Osteoblast (primary cell): ENCODE data around the gene RARA. TPM values are rescaled to one million over a fixed set of nuclear protein-coding genes. Genes with fewer than 3 reads are reported as not detected.
"Not testable (repeated sequence)": the region's sequence is repeated elsewhere in the genome, so short reads cannot be mapped to it uniquely, and the experiment has no call there.

Experiments used
- DNase-seq: peaks from one replicate; pipeline ENCODE4 v3.0.0; 2011; ENCODE audit warnings: low spot score, mixed read lengths; ENCODE audit not compliant: insufficient read length; ENCODE audit errors: missing footprints
- H2AFZ ChIP-seq: 2 replicates; pipeline ENCODE4 v1.6.0; 2011; ENCODE audit warnings: mild to moderate bottlenecking, low read length
- H3K27ac ChIP-seq: 2 replicates; pipeline ENCODE4 v1.5.1; 2011; ENCODE audit warnings: mild to moderate bottlenecking, low read depth, low read length, moderate library complexity
- H3K27me3 ChIP-seq: 2 replicates; pipeline ENCODE4 v1.6.0; 2012; ENCODE audit warnings: mild to moderate bottlenecking, control low read depth, inconsistent platforms, low read length, moderate library complexity; ENCODE audit not compliant: insufficient read depth
- H3K36me3 ChIP-seq: 2 replicates; pipeline ENCODE4 v1.5.1; 2011; ENCODE audit warnings: mild to moderate bottlenecking, low read length, control low read depth, moderate library complexity; ENCODE audit not compliant: insufficient read depth
- H3K4me1 ChIP-seq: 2 replicates; pipeline ENCODE4 v1.5.1; 2011; ENCODE audit warnings: mild to moderate bottlenecking, low read length, control low read depth, moderate library complexity; ENCODE audit not compliant: insufficient read depth
- H3K4me2 ChIP-seq: 2 replicates; pipeline ENCODE4 v1.6.0; 2011; ENCODE audit warnings: mild to moderate bottlenecking, low read length; ENCODE audit not compliant: insufficient read depth
- H3K4me3 ChIP-seq: fragments of 200-600 bp; sonication (generic); 3 replicates; pipeline ENCODE4 v1.5.1; 2012; ENCODE audit warnings: mild to moderate bottlenecking, low read length, inconsistent platforms; ENCODE audit not compliant: insufficient read depth
- H3K79me2 ChIP-seq: 2 replicates; pipeline ENCODE4 v1.6.0; 2012; ENCODE audit warnings: mild to moderate bottlenecking, low read length, control low read depth, inconsistent platforms; ENCODE audit not compliant: insufficient read depth
- H3K9me3 ChIP-seq: 2 replicates; pipeline ENCODE4 v1.5.1; 2011; ENCODE audit warnings: low read depth, low read length, control low read depth
- H4K20me1 ChIP-seq: 2 replicates; pipeline ENCODE4 v1.6.0; 2012; ENCODE audit warnings: mild to moderate bottlenecking, low read length, control low read depth; ENCODE audit not compliant: insufficient read depth
- total RNA-seq: library from RNA; depleted of rRNA; stranded (reverse); fragments of >200 nt; gene quantifications from 2 replicates; pipeline ENCODE4 v1.2.3, GENCODE V29; 2012
- TF ChIP-seq, protein P1 (sequence below): IDR thresholded peaks from 2 replicates; pipeline ENCODE4 v1.5.1; 2011; ENCODE audit warnings: mild to moderate bottlenecking, low read depth, low read length, moderate library complexity; ENCODE audit errors: extremely low read depth

The RARA gene
- total RNA-seq, 1 donor = 31.1 TPM

- H2AFZ ChIP-seq = no peak overlapping the region
- H3K27me3 ChIP-seq = no peaks in the 10 kb centered on the region
- H3K27ac ChIP-seq = peak overlapping the region; percentile 94
- peaks cover 10% of the 10 kb centered on the region for H3K36me3 ChIP-seq
- H3K9me3 ChIP-seq = no peaks in the 10 kb centered on the region
- H3K4me2 ChIP-seq = peak overlapping the region; percentile 70
- peak; percentile 73 for DNase-seq
- peaks cover 48% of the 10 kb centered on the region for H3K4me1 ChIP-seq
- no peak overlapping the region for H3K4me3 ChIP-seq
- TF ChIP-seq, protein P1, sequence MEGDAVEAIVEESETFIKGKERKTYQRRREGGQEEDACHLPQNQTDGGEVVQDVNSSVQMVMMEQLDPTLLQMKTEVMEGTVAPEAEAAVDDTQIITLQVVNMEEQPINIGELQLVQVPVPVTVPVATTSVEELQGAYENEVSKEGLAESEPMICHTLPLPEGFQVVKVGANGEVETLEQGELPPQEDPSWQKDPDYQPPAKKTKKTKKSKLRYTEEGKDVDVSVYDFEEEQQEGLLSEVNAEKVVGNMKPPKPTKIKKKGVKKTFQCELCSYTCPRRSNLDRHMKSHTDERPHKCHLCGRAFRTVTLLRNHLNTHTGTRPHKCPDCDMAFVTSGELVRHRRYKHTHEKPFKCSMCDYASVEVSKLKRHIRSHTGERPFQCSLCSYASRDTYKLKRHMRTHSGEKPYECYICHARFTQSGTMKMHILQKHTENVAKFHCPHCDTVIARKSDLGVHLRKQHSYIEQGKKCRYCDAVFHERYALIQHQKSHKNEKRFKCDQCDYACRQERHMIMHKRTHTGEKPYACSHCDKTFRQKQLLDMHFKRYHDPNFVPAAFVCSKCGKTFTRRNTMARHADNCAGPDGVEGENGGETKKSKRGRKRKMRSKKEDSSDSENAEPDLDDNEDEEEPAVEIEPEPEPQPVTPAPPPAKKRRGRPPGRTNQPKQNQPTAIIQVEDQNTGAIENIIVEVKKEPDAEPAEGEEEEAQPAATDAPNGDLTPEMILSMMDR = no peak
- no peaks in the 10 kb centered on the region for H3K79me2 ChIP-seq
- H4K20me1 ChIP-seq = no peaks in the 10 kb centered on the region
Measured at GRCh38 chr17:40303708-40304551, 5.0 kb upstream of the RARA start.

GRCh38 chr17:40304552-40304863, 4.5 kb upstream of the RARA start:
- not testable (repeated sequence) for H2AFZ ChIP-seq, H3K4me3 ChIP-seq, H3K9me3 ChIP-seq, H3K27me3 ChIP-seq, H4K20me1 ChIP-seq, H3K79me2 ChIP-seq
- peak; percentile 54 for DNase-seq
- H3K27ac ChIP-seq = peak overlapping the region; percentile 94
- peak overlapping the region; percentile 70 for H3K4me2 ChIP-seq
- peaks cover 53% of the 10 kb centered on the region for H3K4me1 ChIP-seq
- peaks cover 10% of the 10 kb centered on the region for H3K36me3 ChIP-seq

- Histone ChIP-seq H3K4me1 (peaks cover 53% of the 10 kb centered on the region), H3K27ac (peak overlapping the region; percentile 94), H3K36me3 (peaks cover 10% of the 10 kb centered on the region)
- not testable (repeated sequence) for H3K4me3 ChIP-seq, H3K9me3 ChIP-seq, DNase-seq, H3K27me3 ChIP-seq, H4K20me1 ChIP-seq, H3K4me2 ChIP-seq, H2AFZ ChIP-seq, H3K79me2 ChIP-seq
Measured at GRCh38 chr17:40304866-40305265, 4.1 kb upstream of the RARA start.

GRCh38 chr17:40306395-40306794, 2.6 kb upstream of the RARA start:
- no peak overlapping the region for H3K4me3 ChIP-seq
- peaks cover 7% of the 10 kb centered on the region for H3K36me3 ChIP-seq
- H3K79me2 ChIP-seq = no peaks in the 10 kb centered on the region
- peaks cover 57% of the 10 kb centered on the region for H3K4me1 ChIP-seq
- no peaks in the 10 kb centered on the region for H3K9me3 ChIP-seq
- peak overlapping the region; percentile 46 for H3K4me2 ChIP-seq
- H3K27ac ChIP-seq = peak overlapping the region; percentile 69
- no peaks in the 10 kb centered on the region for H4K20me1 ChIP-seq
- no peak for DNase-seq
- TF ChIP-seq, protein P1 = no peak
- H2AFZ ChIP-seq = no peak overlapping the region
- no peaks in the 10 kb centered on the region for H3K27me3 ChIP-seq

DNA sequence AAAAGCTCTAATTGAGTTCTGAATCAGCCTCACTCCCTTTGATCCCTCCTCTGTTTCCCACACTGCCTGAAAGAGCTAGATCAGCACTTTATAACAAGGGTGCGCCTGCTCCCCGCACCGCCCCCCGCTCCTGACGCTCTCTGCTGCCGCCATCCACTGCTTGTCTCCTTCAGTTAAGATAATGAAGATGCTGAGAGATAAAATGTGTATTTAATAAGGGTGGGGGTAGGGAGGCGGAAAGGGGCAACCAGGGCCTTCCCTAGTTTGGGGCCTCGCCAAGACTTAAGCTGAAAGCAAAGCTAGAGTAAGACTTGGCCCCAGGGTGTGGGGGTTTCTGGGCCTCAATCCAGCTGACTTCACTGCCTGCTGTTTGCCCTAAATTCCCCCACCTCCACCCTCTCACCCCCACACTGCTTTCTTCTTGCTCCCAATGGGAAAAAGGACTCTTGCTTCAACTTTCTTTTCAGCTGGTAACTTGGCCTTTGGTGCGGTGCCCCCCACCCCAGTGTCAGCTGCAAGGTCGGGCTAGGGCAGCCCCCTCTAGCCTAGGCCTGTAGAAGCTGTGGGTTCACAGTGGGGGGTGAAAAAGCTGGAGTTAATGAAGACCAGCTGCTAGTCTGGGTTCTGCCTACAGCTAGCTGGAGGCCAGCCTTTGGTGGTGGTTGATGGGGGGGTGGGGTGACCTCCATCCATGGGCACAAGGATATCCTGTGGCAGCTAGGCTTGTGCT, 1.8 kb upstream of the RARA start:
- H2AFZ ChIP-seq = no peak overlapping the region
- peak; percentile 70 for DNase-seq
- H3K4me2 ChIP-seq = peak overlapping the region; percentile 46
- no peaks in the 10 kb centered on the region for H3K27me3 ChIP-seq
- no peaks in the 10 kb centered on the region for H4K20me1 ChIP-seq
- H3K79me2 ChIP-seq = no peaks in the 10 kb centered on the region
- H3K36me3 ChIP-seq = peaks cover 3% of the 10 kb centered on the region
- TF ChIP-seq, protein P1 = no peak
- H3K27ac ChIP-seq = peak overlapping the region; percentile 69
- H3K9me3 ChIP-seq = no peaks in the 10 kb centered on the region
- H3K4me3 ChIP-seq = peak overlapping the region; percentile 32
- peaks cover 65% of the 10 kb centered on the region for H3K4me1 ChIP-seq
